H9 (cell line): ENCODE measurements around the gene CIDEC. TPM values are rescaled to one million over a fixed set of nuclear protein-coding genes. Genes with fewer than 3 reads are reported as not detected.

ENCODE experiments used
- DNase-seq: peaks from one replicate; pipeline ENCODE4 v3.0.0-alpha.2; 2017
- H2AFZ ChIP-seq: one replicate; pipeline ENCODE4 v1.6.1; 2013; ENCODE audit warnings: mild to moderate bottlenecking, low read length, control low read depth, moderate library complexity
- H2AK5ac ChIP-seq: 2 replicates; pipeline ENCODE4 v1.6.1; 2013; ENCODE audit warnings: low read length, control low read depth, mixed read lengths; ENCODE audit not compliant: insufficient read length
- H2BK120ac ChIP-seq: one replicate; pipeline ENCODE4 v1.6.1; 2013; ENCODE audit warnings: low read depth, mild to moderate bottlenecking, low read length, control low read depth, inconsistent platforms; ENCODE audit not compliant: poor library complexity, severe bottlenecking
- H2BK12ac ChIP-seq: 2 replicates; pipeline ENCODE4 v1.6.1; 2013; ENCODE audit warnings: low read length, control low read depth, mixed read lengths, low read depth; ENCODE audit not compliant: insufficient read length
- H2BK15ac ChIP-seq: 2 replicates; pipeline ENCODE4 v1.6.1; 2013; ENCODE audit warnings: low read depth, low read length, control low read depth
- H2BK20ac ChIP-seq: one replicate; pipeline ENCODE4 v1.6.1; 2013; ENCODE audit warnings: low read depth, mild to moderate bottlenecking, low read length, control low read depth, inconsistent platforms; ENCODE audit not compliant: poor library complexity, severe bottlenecking
- H2BK5ac ChIP-seq: 2 replicates; pipeline ENCODE4 v1.6.1; 2013; ENCODE audit warnings: low read length, control low read depth, mixed read lengths; ENCODE audit not compliant: insufficient read length
- H3K14ac ChIP-seq: 2 replicates; pipeline ENCODE4 v1.6.1; 2013; ENCODE audit warnings: low read length, control low read depth; ENCODE audit not compliant: insufficient read depth
- H3K18ac ChIP-seq: 2 replicates; pipeline ENCODE4 v1.6.1; 2013; ENCODE audit warnings: low read depth, mild to moderate bottlenecking, mixed read lengths, low read length, control low read depth; ENCODE audit not compliant: insufficient read length
- H3K23ac ChIP-seq: 2 replicates; pipeline ENCODE4 v1.6.1; 2013; ENCODE audit warnings: low read length, control low read depth, mixed read lengths, low read depth; ENCODE audit not compliant: insufficient read length
- H3K23me2 ChIP-seq: 2 replicates; pipeline ENCODE4 v1.6.1; 2013; ENCODE audit warnings: low read depth, mild to moderate bottlenecking, mixed read lengths, low read length, control low read depth; ENCODE audit not compliant: insufficient read length, poor library complexity, severe bottlenecking
- H3K27ac ChIP-seq: 2 replicates; pipeline ENCODE4 v1.5.1; 2013; ENCODE audit warnings: low read length, control low read depth, mixed read lengths, low read depth; ENCODE audit not compliant: insufficient read length
- H3K27me3 ChIP-seq: 2 replicates; pipeline ENCODE4 v1.6.1; 2013; ENCODE audit warnings: low read length, control low read depth, inconsistent platforms; ENCODE audit not compliant: insufficient read depth
- H3K4ac ChIP-seq: 2 replicates; pipeline ENCODE4 v1.6.1; 2013; ENCODE audit warnings: low read depth, mild to moderate bottlenecking, control low read depth, inconsistent platforms, low read length, moderate library complexity
- H3K4me1 ChIP-seq: 2 replicates; pipeline ENCODE4 v1.6.1; 2013; ENCODE audit warnings: low read length, control low read depth, inconsistent platforms; ENCODE audit not compliant: insufficient read depth
- H3K4me2 ChIP-seq: 2 replicates; pipeline ENCODE4 v1.6.1; 2013; ENCODE audit warnings: low read length, control low read depth, mixed read lengths; ENCODE audit not compliant: insufficient read length, insufficient read depth
- H3K56ac ChIP-seq: 2 replicates; pipeline ENCODE4 v1.6.1; 2013; ENCODE audit warnings: low read depth, mild to moderate bottlenecking, mixed read lengths, low read length, control low read depth; ENCODE audit not compliant: insufficient read length
- H3K79me1 ChIP-seq: 2 replicates; pipeline ENCODE4 v1.6.1; 2013; ENCODE audit warnings: low read depth, mild to moderate bottlenecking, moderate library complexity, low read length, control low read depth, inconsistent platforms; ENCODE audit not compliant: insufficient read depth, poor library complexity, severe bottlenecking
- H3K79me2 ChIP-seq: 2 replicates; pipeline ENCODE4 v1.6.1; 2013; ENCODE audit warnings: low read length, control low read depth, inconsistent platforms; ENCODE audit not compliant: insufficient read depth
- H3K9ac ChIP-seq: 2 replicates; pipeline ENCODE4 v1.6.1; 2013; ENCODE audit warnings: low read length, control low read depth, mixed read lengths; ENCODE audit not compliant: insufficient read length; ENCODE audit errors: extremely low read depth
- H3K9me3 ChIP-seq: one replicate; pipeline ENCODE4 v1.6.1; 2013; ENCODE audit warnings: low read depth, low read length, inconsistent platforms; ENCODE audit not compliant: control insufficient read depth
- H3T11ph ChIP-seq: one replicate; pipeline ENCODE4 v1.6.1; 2013; ENCODE audit warnings: mild to moderate bottlenecking, low read length, control low read depth, inconsistent platforms
- H4K20me1 ChIP-seq: one replicate; pipeline ENCODE4 v1.6.1; 2013; ENCODE audit not compliant: control insufficient read depth, insufficient read length, insufficient read depth
- H4K5ac ChIP-seq: 2 replicates; pipeline ENCODE4 v1.6.1; 2013; ENCODE audit warnings: low read depth, mild to moderate bottlenecking, mixed read lengths, low read length, control low read depth; ENCODE audit not compliant: insufficient read length
- H4K8ac ChIP-seq: replicated peaks from 2 replicates; pipeline ENCODE4 v1.6.1; 2013; ENCODE audit warnings: low read length, control low read depth, mixed read lengths, low read depth; ENCODE audit not compliant: insufficient read length
- H4K91ac ChIP-seq: 2 replicates; pipeline ENCODE4 v1.6.1; 2013; ENCODE audit warnings: low read depth, mild to moderate bottlenecking, moderate library complexity, mixed read lengths, low read length, control low read depth; ENCODE audit not compliant: insufficient read length
- H3K27ac Mint-ChIP-seq, 3 experiments: 2 replicates in 2 of 3; 3 replicates in 1 of 3; pipeline ENCODE4 v1.8.0; 2020 to 2021; ENCODE audit warnings: mixed read lengths in 3 of 3, mild to moderate bottlenecking in 1 of 3, moderate library complexity in 1 of 3
- H3K27me3 Mint-ChIP-seq: 2 replicates; pipeline ENCODE4 v1.8.0; 2021; ENCODE audit warnings: low read depth, mild to moderate bottlenecking, moderate library complexity, mixed read lengths
- H3K36me3 Mint-ChIP-seq, 3 experiments: 2 replicates in 2 of 3; 3 replicates in 1 of 3; pipeline ENCODE4 v1.8.0; 2020 to 2021; ENCODE audit warnings: low read depth in 3 of 3, mixed read lengths in 3 of 3; ENCODE audit not compliant: insufficient read depth in 1 of 3
- H3K4me1 Mint-ChIP-seq, 2 experiments: 2 replicates each; pipeline ENCODE4 v1.8.0; 2020; ENCODE audit warnings: mixed read lengths in 2 of 2
- H3K4me3 Mint-ChIP-seq, 2 experiments: 2 replicates in 1 of 2; 3 replicates in 1 of 2; pipeline ENCODE4 v1.8.0; 2020 to 2021; ENCODE audit warnings: mild to moderate bottlenecking in 2 of 2, mixed read lengths in 2 of 2, moderate library complexity in 1 of 2
- H3K9me3 Mint-ChIP-seq, 2 experiments: 2 replicates in 1 of 2; 3 replicates in 1 of 2; pipeline ENCODE4 v1.8.0; 2020; ENCODE audit warnings: mild to moderate bottlenecking in 2 of 2, mixed read lengths in 2 of 2, moderate library complexity in 1 of 2
- WGBS: extraction: QIAGEN DNeasy Blood & Tissue Kit; methylation state at CpG from one replicate; pipeline ENCODE4 v1.1.7; 2013; ENCODE audit warnings: missing lambda C conversion rate, low lambda C conversion rate, mixed read lengths; ENCODE audit not compliant: insufficient read length; ENCODE audit errors: extremely low coverage; 5-methylcytosine and 5-hydroxymethylcytosine counted together
- total RNA-seq: library from RNA; stranded (reverse); gene quantifications from 2 replicates; pipeline ENCODE4 v1.2.1, GENCODE V29; 2021
- TF ChIP-seq, protein P1 (sequence below): fragments of 200-600 bp; sonication (generic); conservative IDR thresholded peaks from 3 replicates; pipeline ENCODE4 v1.8.0; 2021; ENCODE audit warnings: antibody characterized with exemption, mild to moderate bottlenecking

Gene CIDEC
- total RNA-seq, 1 experiment from 2014 or later: not detected

DNA sequence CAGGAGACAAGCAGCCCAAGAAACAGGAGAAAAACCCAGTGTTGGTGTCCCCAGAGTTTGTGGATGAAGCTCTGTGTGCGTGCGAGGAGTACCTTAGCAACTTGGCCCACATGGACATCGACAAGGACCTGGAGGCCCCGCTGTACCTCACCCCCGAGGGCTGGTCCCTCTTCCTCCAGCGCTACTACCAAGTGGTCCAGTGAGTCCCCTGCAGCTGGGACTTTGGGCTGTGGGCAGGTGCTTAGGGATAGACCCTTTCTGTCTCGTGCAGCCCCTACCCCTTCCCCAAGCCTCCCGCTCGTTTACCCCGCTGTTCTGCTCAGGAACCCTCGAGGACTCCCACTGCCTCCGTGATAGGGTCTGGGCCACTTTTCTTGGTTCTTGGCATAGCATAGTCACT, 59.5 kb downstream of the CIDEC start:
- Mint-ChIP-seq H3K27ac (no peak overlapping the region), H3K4me3 (no peak overlapping the region), H3K27me3 (peaks cover 4% of the 10 kb centered on the region), H3K9me3 (no peaks in the 10 kb centered on the region), H3K36me3 (no peaks in the 10 kb centered on the region; a peak in 1 of 7 replicates), H3K4me1 (peaks cover 13 to 16% of the 10 kb centered on the region in 2 experiments)
- Histone ChIP-seq H3K4ac (no peak overlapping the region), H2BK12ac (no peak overlapping the region), H2BK15ac (no peak overlapping the region), H3K9me3 (no peaks in the 10 kb centered on the region), H4K20me1 (no peaks in the 10 kb centered on the region), H3K23me2 (no peaks in the 10 kb centered on the region), H3K14ac (no peak overlapping the region), H2BK5ac (no peak overlapping the region), H3K56ac (no peak overlapping the region), H4K91ac (no peak overlapping the region), H3T11ph (no peak overlapping the region), H4K8ac (no peak overlapping the region), H2BK20ac (no peak overlapping the region), H3K27ac (no peak overlapping the region), H3K9ac (no peak overlapping the region), H2AFZ (no peak overlapping the region), H2BK120ac (no peak overlapping the region), H3K79me2 (no peaks in the 10 kb centered on the region), H3K79me1 (no peaks in the 10 kb centered on the region), H3K4me2 (no peak overlapping the region), H3K27me3 (no peaks in the 10 kb centered on the region), H4K5ac (no peak overlapping the region), H3K4me1 (no peaks in the 10 kb centered on the region), H2AK5ac (no peak overlapping the region), H3K18ac (no peak overlapping the region), H3K23ac (no peak overlapping the region)
- TF ChIP-seq, protein P1, sequence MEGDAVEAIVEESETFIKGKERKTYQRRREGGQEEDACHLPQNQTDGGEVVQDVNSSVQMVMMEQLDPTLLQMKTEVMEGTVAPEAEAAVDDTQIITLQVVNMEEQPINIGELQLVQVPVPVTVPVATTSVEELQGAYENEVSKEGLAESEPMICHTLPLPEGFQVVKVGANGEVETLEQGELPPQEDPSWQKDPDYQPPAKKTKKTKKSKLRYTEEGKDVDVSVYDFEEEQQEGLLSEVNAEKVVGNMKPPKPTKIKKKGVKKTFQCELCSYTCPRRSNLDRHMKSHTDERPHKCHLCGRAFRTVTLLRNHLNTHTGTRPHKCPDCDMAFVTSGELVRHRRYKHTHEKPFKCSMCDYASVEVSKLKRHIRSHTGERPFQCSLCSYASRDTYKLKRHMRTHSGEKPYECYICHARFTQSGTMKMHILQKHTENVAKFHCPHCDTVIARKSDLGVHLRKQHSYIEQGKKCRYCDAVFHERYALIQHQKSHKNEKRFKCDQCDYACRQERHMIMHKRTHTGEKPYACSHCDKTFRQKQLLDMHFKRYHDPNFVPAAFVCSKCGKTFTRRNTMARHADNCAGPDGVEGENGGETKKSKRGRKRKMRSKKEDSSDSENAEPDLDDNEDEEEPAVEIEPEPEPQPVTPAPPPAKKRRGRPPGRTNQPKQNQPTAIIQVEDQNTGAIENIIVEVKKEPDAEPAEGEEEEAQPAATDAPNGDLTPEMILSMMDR: no peak
- WGBS: no CpG with 5 or more reads among the region's 12 CpGs
- no peak for DNase-seq
